Measurements from ENCODE around the gene LSG1. TPM values are rescaled to one million over a fixed set of nuclear protein-coding genes. Genes with fewer than 3 reads are reported as not detected.

LSG1 gene
- total and polyA plus RNA-seq, 2 experiments from 2014 or later: 26.9 to 36.5 TPM

DNA sequence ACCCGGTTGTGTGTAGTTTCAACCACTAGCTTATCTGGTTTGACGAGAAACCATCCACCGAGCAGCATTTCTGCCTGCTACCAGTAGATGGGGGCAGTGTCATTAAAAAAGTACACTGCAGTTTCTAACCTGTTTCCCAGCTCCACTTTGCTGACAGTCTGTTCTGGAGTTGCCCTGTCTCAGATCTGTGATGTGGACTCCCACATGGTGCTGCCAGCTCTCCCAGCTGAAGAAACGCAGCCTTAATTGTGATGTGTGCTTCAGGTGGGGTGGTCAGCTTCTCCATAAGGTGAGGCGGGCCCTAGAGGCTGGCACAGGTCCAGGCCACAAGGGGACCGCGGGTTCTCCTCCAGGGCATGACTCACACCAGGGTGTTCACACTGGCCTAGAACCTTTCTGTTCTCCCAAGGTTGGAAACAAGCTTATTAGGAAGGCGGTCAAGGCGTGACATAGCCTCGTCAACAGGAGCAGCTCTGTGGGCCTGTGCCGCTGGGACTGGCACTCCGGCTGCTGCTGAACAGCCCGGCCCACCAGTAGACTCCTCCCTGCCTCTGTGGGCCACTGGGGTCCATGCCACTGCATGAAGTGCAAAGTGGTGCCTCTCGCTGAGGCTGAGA lies 10.8 kb upstream of the LSG1 start:
- Histone ChIP-seq H2AFZ (peak overlapping the region; percentile 71), H3K27me3 (replicated peaks; ENCODE audit: insufficient read depth) (no peaks in the 10 kb centered on the region), H3K4me2 (ENCODE audit: unreplicated experiment) (peak overlapping the region; percentile 36), H3K27ac (peak overlapping the region; percentile 25), H3K9ac (0 out of 2 replicates have a peak overlapping the region, but pooled peaks have one; percentile 8), H3K9me3 (ENCODE audit: low read depth) (no peaks in the 10 kb centered on the region), H3K4me3 (0 out of 2 replicates have a peak overlapping the region, but pooled peaks have one; percentile 6), H3F3A (ENCODE audit: insufficient read depth) (no peaks in the 10 kb centered on the region; the same call in 1 of the 2 replicates), H3K9me2 (ENCODE audit: insufficient read depth) (no peaks in the 10 kb centered on the region), H3K36me3 (ENCODE audit: low read depth) (no peaks in the 10 kb centered on the region), H4K20me1 (ENCODE audit: insufficient read depth) (no peaks in the 10 kb centered on the region), H3K4me1 (ENCODE audit: insufficient read depth) (peaks cover 12% of the 10 kb centered on the region), H3K79me2 (ENCODE audit: insufficient read depth) (no peaks in the 10 kb centered on the region)
- peak; percentile 91 for DNase-seq
- TF ChIP-seq EZH2 (IDR thresholded peaks at IDR 0.05; ENCODE audit: insufficient read depth, poor library complexity, severe bottlenecking) (no peak), EZH2phosphoT487 (IDR thresholded peaks at IDR 0.05; ENCODE audit: insufficient read depth, low read depth) (no peak)
- in situ Hi-C loops (cut with MboI): loop anchor here (10.0 kb wide), 1 partner anchor 422 kb away; no protein-coding TSS in a partner anchor
- 7 to 8% methylated on average over 14 of the region's 14 CpGs for WGBS, 2 experiments (ENCODE audit: low coverage in 1 of 2, low lambda C conversion rate in 2 of 2, missing lambda C conversion rate in 2 of 2)

DNA sequence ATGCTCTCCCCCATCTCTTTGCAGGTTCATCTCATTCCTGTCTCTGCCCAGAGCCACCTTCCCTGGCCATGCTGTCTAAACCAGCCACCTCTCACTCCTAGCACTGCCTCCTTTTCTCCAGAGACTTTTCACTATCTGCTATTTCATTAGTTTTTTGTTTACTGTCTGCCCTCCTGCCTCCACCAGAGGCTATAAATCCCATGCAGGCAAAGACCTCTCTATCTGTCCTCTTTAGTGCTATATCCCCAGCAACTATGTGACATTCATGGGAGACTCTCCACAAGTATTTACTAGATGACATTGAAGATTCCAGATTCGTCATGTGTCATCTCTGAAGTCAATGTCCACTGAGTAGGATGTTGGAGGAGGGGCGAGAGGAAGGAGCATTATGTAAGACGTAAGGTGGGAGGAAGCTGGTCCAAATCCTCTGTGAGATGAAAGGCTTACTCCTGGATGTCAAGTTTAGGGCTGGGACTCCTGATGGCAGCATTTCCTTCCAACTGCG lies 10.2 kb upstream of the LSG1 start:
- WGBS, 2 experiments (ENCODE audit: low coverage in 1 of 2, low lambda C conversion rate in 2 of 2, missing lambda C conversion rate in 2 of 2): 27 to 31% methylated on average over 4 of the region's 4 CpGs
- no peaks in the 10 kb centered on the region for H3K36me3 ChIP-seq (ENCODE audit: low read depth)
- H4K20me1 ChIP-seq (ENCODE audit: insufficient read depth): no peaks in the 10 kb centered on the region
- H3K4me1 ChIP-seq (ENCODE audit: insufficient read depth): peaks cover 12% of the 10 kb centered on the region
- peak overlapping the region; percentile 71 for H2AFZ ChIP-seq
- TF ChIP-seq EZH2 (IDR thresholded peaks at IDR 0.05; ENCODE audit: insufficient read depth, poor library complexity, severe bottlenecking) (no peak), EZH2phosphoT487 (IDR thresholded peaks at IDR 0.05; ENCODE audit: insufficient read depth, low read depth) (no peak)
- H3K27me3 ChIP-seq (replicated peaks; ENCODE audit: insufficient read depth): no peaks in the 10 kb centered on the region
- no peaks in the 10 kb centered on the region for H3K9me3 ChIP-seq (ENCODE audit: low read depth)
- H3F3A ChIP-seq (ENCODE audit: insufficient read depth): no peaks in the 10 kb centered on the region; the same call in 1 of the 2 replicates
- peak overlapping the region; percentile 36 for H3K4me2 ChIP-seq (ENCODE audit: unreplicated experiment)
- H3K27ac ChIP-seq: no peak overlapping the region
- DNase-seq: no peak
- H3K79me2 ChIP-seq (ENCODE audit: insufficient read depth): no peaks in the 10 kb centered on the region
- H3K9ac ChIP-seq: 0 out of 2 replicates have a peak overlapping the region, but pooled peaks have one; percentile 8
- H3K9me2 ChIP-seq (ENCODE audit: insufficient read depth): no peaks in the 10 kb centered on the region
- in situ Hi-C loops (cut with MboI): loop anchor here (10.0 kb wide), 1 partner anchor 423 kb away; no protein-coding TSS in a partner anchor
- 0 out of 2 replicates have a peak overlapping the region, but pooled peaks have one; percentile 6 for H3K4me3 ChIP-seq

DNA sequence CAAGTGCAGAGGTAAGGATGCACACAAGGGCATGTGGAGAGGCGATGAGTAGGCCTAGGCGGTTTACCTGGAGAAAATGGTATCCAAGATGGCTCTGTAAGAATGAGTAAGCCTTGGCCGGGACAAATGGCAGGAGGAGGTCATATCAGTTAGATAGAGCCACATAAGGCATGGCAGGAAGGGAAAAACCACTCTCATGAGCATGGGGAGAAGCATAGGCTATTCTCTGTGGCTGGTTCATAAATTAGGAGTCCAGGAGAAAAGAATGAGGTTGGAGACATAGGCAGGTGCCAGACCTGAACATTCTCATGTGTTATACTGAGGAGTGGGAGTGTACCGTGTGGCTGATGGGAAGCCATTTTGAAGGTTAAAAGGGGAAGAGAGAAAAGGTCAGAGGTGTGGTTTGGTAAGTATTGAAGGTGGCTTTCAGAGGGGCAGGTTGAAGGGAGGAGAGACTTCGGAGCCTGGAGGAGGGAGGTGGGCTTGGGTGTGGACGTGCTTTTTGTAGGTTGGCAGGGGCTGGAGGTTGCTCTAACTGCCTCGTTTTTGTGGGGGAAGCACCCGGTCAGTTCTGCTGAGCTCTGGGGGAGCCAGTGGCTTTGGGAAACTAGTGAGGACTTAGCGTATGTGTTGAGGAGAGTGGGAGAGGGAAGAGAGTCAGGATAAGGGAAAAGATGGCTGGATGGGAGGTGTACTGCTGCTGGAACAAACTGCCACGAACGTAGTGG lies 9.1 kb upstream of the LSG1 start:
- H4K20me1 ChIP-seq (ENCODE audit: insufficient read depth): no peaks in the 10 kb centered on the region
- in situ Hi-C loops (cut with MboI): loop anchor here (10.0 kb wide), 1 partner anchor 424 kb away; no protein-coding TSS in a partner anchor
- no peak for DNase-seq
- no peak overlapping the region for H3K4me2 ChIP-seq (ENCODE audit: unreplicated experiment)
- no peaks in the 10 kb centered on the region for H3K27me3 ChIP-seq (replicated peaks; ENCODE audit: insufficient read depth)
- H3K4me3 ChIP-seq: no peak overlapping the region
- no peak overlapping the region for H2AFZ ChIP-seq
- TF ChIP-seq EZH2 (IDR thresholded peaks at IDR 0.05; ENCODE audit: insufficient read depth, poor library complexity, severe bottlenecking): no peak
- no peak for TF ChIP-seq EZH2phosphoT487 (IDR thresholded peaks at IDR 0.05; ENCODE audit: insufficient read depth, low read depth)
- 73% methylated on average over 11 of the region's 11 CpGs for WGBS, 2 experiments (ENCODE audit: low coverage in 1 of 2, low lambda C conversion rate in 2 of 2, missing lambda C conversion rate in 2 of 2)
- H3K9me2 ChIP-seq (ENCODE audit: insufficient read depth): no peaks in the 10 kb centered on the region
- H3K4me1 ChIP-seq (ENCODE audit: insufficient read depth): peaks cover 12% of the 10 kb centered on the region
- no peaks in the 10 kb centered on the region for H3K9me3 ChIP-seq (ENCODE audit: low read depth)
- no peak overlapping the region for H3K9ac ChIP-seq
- H3K27ac ChIP-seq: no peak overlapping the region
- H3K79me2 ChIP-seq (ENCODE audit: insufficient read depth): no peaks in the 10 kb centered on the region
- H3F3A ChIP-seq (ENCODE audit: insufficient read depth): peaks cover 3% of the 10 kb centered on the region; the same call in 1 of the 2 replicates
- H3K36me3 ChIP-seq (ENCODE audit: low read depth): no peaks in the 10 kb centered on the region

DNA sequence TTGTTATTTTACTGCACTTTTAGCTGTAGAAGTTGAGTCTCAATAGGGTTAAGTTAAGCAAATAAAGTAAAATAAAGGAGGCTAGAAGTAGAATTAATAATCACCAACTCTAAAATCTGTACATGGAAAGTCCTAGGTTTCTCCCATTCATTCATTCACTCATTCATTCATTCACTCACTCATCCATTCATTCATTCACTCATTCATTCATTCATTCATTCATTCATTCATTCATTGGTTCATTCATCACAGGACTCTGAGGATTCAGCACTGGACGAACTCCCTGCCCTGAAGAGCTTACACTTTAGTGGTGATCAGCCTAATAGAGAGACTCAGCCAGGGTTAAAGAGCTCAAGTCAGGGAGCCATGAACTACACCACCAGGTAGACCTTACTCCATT lies 4.5 kb upstream of the LSG1 start:
- peaks cover 13% of the 10 kb centered on the region for H3K4me1 ChIP-seq (ENCODE audit: insufficient read depth)
- H3F3A ChIP-seq (ENCODE audit: insufficient read depth): peaks cover 25% of the 10 kb centered on the region
- no peak for DNase-seq
- no peak overlapping the region for H3K4me3 ChIP-seq
- H3K9me2 ChIP-seq (ENCODE audit: insufficient read depth): no peaks in the 10 kb centered on the region
- H3K27ac ChIP-seq: no peak overlapping the region
- H3K9ac ChIP-seq: no peak overlapping the region
- no peaks in the 10 kb centered on the region for H3K9me3 ChIP-seq (ENCODE audit: low read depth)
- TF ChIP-seq EZH2phosphoT487 (IDR thresholded peaks at IDR 0.05; ENCODE audit: insufficient read depth, low read depth): no peak
- TF ChIP-seq EZH2 (IDR thresholded peaks at IDR 0.05; ENCODE audit: insufficient read depth, poor library complexity, severe bottlenecking): no peak
- H3K27me3 ChIP-seq (replicated peaks; ENCODE audit: insufficient read depth): no peaks in the 10 kb centered on the region
- peaks cover 6% of the 10 kb centered on the region for H3K79me2 ChIP-seq (ENCODE audit: insufficient read depth)
- 43 to 44% methylated on average over 1 of the region's 1 CpG for WGBS, 2 experiments (ENCODE audit: low coverage in 1 of 2, low lambda C conversion rate in 2 of 2, missing lambda C conversion rate in 2 of 2)
- H2AFZ ChIP-seq: no peak overlapping the region
- in situ Hi-C loops (cut with MboI): no loop called here
- H3K4me2 ChIP-seq (ENCODE audit: unreplicated experiment): no peak overlapping the region
- no peaks in the 10 kb centered on the region for H3K36me3 ChIP-seq (ENCODE audit: low read depth)
- H4K20me1 ChIP-seq (ENCODE audit: insufficient read depth): no peaks in the 10 kb centered on the region

Measured in GM23248 (cell line).